ENCODE data around the gene XCL1.
"Not testable (repeated sequence)": the region's sequence is repeated elsewhere in the genome, so short reads cannot be mapped to it uniquely, and the experiment has no call there.

DNA sequence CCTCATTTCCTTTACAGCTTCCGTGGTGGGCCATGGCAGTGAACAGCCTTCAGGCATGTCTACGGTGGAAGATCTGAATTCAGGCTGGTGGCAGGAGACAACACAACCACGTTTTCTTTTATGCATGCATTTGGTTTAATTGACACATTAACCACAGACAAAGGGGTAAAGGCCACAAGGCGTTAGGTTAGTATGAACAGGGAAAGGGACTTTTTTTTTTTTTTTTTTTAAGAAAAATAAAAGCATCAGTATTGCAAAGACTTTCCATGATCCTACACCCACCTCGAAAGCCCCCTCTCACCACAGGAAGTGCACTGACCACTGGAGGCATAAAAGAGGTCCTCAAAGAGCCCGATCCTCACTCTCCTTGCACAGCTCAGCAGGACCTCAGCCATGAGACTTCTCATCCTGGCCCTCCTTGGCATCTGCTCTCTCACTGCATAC, at the start of gene XCL1:
- TF ChIP-seq, protein P1, sequence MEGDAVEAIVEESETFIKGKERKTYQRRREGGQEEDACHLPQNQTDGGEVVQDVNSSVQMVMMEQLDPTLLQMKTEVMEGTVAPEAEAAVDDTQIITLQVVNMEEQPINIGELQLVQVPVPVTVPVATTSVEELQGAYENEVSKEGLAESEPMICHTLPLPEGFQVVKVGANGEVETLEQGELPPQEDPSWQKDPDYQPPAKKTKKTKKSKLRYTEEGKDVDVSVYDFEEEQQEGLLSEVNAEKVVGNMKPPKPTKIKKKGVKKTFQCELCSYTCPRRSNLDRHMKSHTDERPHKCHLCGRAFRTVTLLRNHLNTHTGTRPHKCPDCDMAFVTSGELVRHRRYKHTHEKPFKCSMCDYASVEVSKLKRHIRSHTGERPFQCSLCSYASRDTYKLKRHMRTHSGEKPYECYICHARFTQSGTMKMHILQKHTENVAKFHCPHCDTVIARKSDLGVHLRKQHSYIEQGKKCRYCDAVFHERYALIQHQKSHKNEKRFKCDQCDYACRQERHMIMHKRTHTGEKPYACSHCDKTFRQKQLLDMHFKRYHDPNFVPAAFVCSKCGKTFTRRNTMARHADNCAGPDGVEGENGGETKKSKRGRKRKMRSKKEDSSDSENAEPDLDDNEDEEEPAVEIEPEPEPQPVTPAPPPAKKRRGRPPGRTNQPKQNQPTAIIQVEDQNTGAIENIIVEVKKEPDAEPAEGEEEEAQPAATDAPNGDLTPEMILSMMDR (IDR thresholded peaks at IDR 0.05; ENCODE audit: low read length): not testable (repeated sequence)
- not testable (repeated sequence) for TF ChIP-seq EZH2phosphoT487 (IDR thresholded peaks at IDR 0.05; ENCODE audit: low read length)

Data from MM.1S (cell line).